Measurements from ENCODE around the gene FMNL2.

Gene FMNL2

DNA sequence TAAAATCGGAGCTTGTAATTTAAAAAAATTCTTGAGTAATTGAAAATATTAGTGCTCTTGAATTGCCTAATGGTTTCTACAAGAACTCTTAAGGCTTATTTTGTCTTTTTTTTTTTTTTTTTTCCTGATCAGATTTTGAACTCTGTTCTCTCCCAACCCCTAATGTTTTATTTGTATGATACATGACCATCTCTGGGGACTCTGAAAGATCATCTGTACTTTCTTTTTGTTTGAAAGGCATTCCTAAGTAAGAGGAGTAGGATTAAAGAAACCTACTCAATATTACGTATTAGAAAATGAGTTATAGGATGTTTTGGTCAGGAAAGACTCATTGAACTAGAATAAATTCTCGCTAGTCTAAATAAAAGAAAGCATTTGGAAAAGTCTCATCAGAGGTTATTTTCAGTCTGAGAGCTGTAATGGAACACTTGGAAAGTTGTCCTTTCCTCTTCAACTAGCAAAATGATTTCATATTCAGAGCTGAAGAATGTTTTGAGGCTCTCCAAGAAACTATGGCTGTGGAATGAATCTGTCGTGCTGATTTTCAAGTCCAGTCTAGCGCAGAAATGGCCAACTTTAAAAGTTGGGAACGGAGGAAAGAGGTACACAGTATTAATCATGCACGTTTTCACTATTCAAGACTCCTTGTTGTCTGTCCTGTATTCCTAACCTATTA lies 199.6 kb downstream of the FMNL2 start:
- no peak for DNase-seq

DNA sequence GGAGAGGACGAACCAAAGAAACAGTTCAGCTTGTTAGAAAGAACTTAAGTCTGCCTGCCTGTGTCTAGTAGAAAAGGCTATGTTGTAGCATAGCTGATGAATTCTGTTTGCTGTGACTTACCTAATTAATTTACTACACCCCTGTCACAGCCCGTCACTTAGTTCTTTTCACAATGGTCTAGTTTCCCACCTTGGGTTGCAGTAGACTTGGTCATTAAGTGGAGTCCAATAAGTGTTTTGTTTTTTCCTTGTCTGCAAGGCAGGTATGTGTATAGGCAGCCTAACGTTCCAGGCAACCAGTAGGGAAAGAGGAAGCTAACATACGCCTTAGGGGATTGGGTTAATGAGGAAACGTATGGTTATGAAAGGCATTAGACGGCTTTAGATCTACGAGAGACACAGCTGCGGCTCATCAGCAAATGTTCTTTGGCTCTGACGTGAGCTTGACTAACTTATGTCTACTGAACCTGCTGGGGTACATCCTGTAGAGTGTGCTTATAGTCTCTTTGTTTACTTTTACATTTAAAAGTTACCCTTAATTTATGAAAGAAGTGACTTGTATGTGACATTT lies 202.2 kb downstream of the FMNL2 start:
- no peak for DNase-seq

DNA sequence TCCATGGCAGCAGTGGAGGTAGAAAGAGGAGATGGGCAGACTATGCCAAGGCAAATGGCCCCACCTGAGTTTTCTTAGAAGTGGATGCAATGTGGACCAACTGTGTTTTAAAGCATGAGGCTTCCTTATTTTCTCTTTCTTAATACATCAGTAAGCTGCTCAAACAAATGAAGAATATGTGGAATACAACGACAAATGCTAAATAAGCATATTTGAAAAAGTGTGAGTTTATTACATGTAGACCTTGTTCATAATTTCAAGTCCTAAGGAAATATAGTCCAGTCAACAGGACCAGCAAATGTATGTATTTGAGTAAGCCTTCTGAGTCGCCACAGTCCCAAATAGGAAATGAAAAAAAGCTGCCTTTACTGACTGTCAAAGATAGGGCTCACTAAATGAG lies 204.4 kb downstream of the FMNL2 start:
- no peak for DNase-seq

DNA sequence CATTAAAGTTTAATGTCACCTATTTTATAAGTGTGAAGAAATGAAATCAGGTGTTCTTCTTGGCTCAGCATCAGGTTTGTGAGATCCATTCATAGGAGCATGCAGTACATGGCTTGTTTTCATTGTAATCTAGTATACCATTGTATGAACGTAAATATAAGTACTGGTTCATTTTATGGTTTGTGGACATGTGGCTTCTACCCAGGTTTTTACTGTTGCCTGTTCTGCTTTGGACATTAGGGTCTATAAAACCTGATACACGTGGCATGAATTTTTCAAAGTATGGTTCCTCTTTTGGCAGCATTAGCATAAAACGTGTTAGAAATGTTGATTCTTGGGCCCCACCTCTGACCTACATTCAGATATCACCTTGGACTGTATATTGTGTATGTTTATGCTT lies 206.7 kb downstream of the FMNL2 start:
- no peak for DNase-seq

DNA sequence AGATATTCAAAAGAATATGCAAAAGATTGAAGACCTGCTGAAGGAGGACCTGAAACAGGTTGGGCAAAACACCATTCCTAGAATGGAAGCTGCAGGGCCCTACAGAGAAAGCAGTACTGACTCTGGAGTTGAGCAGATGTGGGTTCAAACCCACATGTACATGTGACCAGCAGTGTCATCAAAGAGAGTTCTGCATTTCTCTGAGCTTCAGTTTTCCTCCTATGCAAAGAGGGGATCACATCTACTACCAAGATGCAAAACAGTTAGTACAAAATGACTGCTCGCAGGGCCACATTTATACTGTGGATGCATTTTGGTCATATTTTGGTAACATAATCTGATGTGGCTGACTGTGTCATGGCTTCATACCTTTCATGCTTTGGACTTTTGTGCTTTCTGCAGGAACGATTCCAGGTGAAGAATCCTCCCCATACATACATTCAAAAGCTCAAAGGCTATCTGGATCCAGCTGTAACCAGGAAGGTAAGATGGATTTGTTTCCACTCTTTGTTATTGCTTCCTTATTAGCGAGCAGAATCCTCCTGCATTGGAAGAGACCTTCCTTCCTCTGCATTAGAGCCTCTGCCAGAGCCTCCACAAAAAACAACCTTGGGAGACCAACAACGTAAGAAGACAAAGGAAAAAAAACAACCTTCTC lies 207.5 kb downstream of the FMNL2 start:
- no peak for DNase-seq

DNA sequence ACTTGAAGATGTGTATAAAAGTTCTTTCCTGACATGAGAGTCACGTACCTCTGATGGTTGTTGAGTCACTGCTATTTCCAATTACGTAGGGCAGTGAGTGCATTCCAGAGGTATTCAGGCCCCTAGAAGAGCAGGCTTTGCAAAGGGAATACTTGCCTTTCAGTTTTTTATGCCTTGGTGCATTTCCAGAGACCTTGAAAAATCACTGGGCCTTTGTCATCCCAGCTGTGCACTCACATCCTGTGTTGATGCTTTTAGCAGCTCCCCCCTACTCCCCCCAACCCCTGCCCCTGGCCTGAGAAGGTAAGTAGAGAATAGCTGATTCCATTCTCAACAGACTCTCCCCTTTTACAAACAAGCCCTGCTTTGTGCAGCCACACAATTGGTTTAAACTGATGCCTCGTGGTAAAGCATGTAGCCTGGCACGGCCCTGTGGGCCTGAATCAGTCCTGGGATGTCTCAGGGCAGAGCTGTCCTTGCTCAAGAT lies 208.1 kb downstream of the FMNL2 start:
- DNase-seq = no peak

DNA sequence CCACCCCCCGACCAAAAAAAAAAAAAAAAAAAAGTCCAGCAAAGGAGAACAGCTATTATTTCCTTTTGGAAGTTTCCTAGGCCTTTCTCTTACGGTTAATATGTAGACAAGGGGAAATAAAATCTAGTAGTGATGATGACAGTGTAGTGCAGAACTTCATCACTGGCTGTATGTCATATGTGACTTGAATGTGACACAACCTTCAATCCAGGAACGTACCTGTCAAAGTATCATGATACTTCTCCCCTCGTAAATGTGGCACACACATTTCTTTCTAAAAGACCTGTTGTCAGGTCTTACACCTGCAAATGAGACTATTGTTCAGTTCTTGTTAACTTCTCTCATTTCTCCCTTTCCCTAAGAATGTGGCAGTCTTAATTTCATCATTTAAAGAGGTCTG lies 208.7 kb downstream of the FMNL2 start:
- no peak for DNase-seq

DNA sequence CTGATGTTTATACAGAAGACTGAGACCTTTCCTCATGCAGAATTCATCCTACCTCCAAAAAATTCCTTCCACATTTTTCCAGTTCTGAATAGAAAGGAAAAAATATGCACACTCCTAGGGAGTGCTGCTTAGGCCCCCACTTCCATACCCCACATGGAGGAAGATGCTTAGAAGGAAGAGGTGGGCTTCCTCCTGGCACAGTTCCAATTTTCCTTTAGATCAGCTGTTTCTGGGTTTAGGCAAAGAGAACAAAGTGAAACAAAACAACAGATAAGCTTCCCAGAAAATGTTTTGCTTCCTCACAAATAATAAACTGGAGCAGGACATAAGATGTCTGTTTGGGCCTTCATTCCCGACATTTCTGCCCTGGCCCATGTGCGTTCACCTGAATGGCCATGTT lies 209.7 kb downstream of the FMNL2 start:
- DNase-seq = no peak

DNA sequence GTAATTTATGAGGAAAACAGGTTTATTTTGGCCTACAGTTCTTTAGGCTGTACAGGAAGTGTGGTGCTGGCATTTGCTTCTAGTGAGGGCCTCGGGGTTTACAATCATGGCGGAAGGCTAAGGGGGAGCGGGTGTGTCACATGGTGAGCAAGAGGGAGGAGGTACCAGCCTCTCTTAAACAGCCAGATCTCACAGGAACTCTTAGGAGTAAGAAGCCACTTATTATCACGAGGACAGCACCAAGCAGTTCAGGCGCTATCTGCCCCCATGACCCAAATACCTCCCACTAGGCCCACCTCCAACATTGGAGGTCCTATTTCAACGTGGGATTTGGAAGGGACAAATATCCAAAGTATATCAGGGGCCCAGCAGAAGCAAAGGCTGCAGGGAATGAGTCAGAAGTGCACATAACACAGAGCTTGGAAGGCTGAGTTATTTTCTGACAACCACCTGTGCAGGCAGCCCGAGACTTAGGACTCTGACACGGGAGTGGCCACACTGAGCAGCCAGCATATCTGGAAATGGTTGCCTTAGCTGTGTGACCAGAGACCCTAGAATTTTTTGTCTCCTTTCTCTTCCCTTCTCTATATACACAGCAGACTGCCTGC lies 211.4 kb downstream of the FMNL2 start:
- DNase-seq = no peak

DNA sequence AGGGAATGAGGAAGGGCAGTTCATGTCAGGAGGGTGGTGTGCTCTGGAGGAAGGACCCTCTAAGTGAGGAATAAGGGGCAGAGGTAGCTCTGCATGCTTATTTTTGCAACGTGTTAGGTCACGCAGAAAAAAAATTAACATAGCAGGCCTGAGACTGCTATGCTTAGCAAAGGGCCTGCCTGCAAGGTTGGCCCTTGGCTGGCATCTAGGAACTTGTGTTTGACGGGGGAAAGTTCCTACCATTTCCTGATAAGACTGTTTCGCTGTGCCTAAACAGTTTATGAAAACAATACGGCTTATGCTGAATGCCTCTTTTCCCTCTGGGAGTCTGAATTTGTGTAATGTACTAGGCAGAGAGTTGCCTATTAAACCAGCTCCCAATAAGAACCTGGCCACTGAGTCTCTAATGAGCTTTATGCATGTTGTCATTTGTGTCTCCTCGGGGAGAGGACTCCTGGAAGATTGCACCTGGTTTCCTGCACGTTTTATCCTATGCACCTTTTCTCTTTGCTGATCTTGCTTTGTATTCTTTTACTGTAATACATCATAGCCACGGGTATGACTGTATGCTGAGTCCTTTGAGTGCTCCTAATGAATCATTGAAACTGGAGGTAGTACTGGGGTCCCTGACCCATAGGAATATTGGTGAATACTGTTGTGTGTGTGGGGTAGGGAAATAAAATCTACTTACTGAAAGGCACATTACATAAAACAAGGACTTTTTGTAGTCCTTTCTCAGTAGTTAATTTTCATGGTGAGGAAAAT lies 213.3 kb downstream of the FMNL2 start:
- DNase-seq = no peak

DNA sequence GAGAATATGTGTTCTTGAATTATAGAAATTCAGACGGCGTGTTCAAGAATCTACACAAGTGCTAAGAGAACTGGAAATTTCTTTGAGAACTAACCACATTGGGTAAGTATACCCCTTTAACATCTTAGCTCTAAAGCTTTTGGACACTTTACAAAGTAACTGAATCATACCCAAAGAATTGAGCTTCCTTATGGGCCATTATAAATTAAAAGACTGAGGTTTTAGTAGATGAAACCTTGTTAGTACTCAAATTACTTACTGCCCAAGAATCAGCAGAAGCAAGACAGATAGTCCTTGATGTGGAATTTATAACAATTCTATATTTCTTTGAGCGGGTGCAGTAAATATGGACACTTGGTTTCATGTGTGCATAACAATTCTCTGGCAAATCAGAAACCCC lies 214.0 kb downstream of the FMNL2 start:
- no peak for DNase-seq

DNA sequence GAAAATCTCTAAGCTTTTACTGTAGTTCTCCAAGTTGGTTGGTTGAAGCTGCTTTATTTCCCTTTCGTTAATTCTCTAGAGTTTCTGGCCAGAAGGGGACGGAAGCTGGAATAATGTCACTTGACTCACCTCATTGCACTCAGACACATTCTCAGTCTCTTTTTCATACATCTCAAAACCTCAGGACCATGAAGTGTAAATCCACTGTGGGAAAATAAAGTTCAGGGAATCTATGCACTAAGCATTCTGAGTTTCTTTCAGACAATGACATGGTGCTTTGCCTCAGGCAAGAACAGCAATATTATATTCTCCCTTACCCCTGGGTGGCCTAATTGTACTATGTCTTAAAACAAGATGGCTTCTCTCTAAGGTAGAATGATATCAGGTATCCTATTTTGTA lies 214.4 kb downstream of the FMNL2 start:
- no peak for DNase-seq

DNA sequence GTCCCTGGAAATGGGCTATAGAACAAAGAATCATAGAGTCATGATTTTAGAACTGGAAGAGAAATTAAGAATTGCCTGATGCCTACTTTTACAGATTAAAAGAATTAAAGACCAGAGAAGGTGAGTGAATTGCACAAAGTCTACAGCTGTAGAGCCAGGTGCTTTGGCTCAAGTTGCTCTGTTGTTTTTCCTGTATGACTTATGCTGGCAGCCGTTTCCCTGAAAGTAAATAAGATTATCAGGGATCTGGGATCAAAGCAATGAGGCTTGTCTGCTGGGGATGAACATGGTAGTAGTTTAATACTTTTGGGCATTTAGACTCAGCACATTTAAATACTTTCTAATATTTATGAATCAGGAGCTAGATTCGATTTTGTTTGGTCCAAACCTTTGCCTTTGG lies 215.4 kb downstream of the FMNL2 start:
- DNase-seq = no peak

DNA sequence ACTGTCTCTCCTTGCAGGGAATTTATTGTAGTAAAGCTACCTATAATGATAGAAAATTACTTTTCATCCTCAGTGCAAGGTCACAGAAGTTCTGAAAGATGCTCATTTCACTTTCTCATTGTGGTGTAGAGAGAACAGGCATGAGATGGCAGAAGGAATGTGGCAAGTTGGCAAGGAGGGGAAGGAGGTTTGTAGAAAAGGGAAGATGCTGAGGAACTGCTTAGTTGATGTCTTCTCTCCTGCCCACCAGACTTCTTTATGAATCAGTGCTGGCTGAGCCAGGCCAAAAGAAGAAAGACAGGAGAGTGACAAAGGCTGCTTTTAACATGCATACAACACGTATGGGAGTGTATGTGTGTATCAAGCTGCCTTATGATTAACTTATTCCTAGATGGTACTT lies 217.9 kb downstream of the FMNL2 start:
- DNase-seq = no peak

DNA sequence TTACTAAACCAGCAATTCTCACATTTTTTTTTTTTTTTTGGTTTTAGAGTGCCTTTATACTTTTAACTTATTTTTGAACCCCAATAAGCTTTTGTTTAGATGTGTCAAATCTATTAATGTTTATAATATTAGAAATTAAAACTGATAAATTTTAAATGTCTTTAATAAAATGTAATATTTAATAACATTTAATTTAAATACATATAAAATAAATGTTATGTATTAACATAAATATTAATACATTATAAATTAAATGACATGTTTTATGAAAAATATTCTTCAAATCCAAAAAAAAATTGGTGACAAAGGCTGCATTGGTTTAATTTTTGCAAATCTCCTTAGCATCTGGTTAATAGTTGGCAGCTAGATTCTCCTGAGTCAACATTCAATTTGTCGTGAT lies 218.5 kb downstream of the FMNL2 start:
- DNase-seq = no peak

DNA sequence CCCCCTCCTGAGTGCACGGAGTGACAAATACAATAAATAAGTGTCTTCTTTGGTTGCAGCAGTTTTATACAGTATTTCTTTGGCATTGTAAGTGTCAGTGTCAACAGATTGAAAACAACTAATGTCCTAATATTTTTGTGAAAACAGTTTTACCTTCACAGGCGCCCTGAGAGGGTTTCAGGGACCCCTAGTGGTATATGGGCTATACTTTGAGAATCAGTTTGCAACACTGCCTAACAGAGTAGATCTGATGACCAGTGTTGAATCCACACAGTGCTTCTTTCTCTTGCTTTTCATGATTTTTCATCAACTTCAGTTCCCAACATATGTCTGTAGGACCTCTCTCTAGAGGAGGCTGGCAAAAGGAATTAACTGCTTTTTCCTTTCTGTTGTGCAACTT lies 220.1 kb downstream of the FMNL2 start:
- DNase-seq = no peak

DNA sequence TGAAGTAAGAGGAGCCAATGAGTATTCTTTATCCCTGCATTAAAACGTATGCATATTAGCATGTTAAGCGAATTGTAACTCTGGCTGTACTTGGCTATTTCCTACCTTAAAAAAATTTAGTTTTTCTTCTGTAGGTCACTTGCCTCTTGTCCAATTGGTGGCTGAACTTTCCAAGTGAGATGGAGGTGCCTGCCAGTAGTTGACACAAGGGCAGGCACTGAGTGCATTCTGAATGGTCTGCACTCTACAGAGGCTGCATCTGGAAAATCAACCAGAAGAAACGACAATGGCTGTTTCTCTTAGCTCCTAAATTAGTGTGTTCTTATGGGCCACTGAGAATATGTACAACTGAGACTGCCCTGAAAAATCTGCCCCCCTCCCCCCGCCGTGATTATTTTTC lies 221.5 kb downstream of the FMNL2 start:
- no peak for DNase-seq

DNA sequence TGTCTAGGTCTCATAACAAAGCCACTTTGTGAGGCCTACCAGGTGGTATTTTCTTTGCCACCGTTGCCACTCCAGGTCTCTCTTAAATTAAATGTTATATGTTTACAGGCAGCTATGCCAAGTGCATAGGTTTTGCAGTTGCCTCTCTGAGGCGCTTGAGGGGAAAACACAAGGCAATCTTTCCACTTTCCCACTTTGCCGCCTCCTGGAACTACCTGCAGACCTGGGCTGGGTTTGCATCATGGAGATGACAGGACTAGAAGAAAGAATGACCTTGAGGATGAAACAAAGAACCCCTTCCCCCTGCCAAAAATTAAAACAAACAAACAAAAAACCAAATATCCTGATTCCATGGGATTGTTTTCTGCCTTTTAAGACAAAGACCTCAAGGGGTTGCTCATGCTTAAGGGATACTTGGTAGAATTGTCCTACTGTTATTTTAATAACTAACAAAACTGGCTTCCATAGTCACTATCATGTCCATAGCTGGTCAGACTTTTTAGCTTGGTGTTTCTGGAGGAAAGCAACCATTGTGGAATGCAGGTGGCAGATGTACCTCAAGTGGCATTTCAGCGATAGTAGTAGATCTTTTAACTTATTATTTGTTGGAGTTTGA lies 222.4 kb downstream of the FMNL2 start:
- no peak for DNase-seq

DNA sequence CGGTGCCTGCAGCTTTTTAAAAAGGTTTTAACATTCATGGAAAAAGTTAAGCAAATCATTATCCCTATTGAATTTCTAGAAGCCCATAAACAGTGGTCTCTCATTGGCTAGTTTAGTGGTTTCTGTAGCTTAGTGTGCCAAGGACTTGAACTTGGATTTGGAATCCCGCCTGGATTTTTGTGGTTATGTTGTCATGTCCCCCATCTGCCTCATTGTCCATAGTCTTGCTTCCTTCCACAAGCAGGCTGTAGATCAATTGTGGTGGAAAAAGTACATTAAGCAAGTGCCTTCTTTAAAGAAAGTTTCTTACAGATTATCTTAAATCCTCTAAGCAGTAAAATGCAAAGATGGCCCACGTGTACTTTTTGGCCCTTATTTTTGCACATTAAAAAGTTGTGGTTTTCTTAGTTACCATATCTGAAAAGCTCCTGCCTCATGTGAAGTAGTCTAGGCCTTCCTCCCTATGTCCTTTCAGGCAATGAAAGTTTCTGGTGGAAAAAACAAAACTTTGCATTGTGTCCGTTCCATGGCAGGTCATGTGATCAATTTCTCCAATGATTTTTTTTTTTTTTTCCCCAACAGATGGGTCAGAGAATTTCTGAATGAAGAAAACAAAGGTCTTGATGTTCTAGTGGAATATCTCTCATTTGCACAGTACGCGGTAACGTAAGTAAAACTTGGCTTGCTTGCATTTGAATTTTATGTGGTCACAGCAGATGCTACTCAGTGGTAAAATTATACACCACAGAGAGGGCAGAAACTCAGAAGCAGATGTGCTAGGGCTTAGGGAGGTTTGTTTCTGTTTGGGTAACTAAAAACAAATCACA lies 223.4 kb downstream of the FMNL2 start:
- no peak for DNase-seq

DNA sequence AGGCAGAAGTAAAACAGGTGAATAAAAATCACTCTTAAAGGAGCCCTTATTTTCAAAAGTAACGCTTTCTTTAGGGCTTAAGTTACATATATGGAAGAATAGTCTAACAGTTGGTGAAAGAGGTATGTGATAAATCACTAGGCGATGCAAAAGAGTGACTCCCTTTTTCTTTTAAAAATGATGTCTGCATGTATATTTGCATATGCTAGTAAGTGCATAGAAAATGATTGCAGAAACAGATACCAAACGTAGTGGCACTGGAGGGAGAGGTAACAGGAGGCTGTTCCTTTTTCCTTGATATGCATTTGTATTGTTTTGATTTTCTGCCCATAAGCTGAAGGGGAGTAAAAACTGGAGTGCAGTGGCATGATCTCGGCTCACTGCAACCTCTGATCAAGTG lies 224.0 kb downstream of the FMNL2 start:
- no peak for DNase-seq

DNA sequence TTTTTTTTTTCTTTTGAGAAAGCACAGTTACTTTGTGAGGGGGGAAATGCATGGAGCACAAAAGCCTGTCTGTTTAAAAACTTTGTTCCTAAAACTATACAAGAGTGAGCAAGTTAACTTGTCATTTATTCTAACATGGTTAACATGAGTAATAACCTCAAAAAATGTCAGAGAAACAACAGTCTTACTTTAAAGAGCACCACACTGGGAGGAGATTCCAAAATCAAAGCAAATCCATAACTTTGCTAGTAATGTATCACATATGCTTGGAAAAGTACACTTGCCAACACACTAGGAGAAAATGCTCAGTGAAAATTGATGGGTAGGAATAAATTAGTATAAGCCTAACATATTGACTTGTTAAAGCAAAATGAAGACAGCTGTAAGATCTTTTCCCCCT lies 225.2 kb downstream of the FMNL2 start:
- DNase-seq = no peak
